Astrocyte of the spinal cord (primary cell): ENCODE results near the gene ABCD4.
A peak's percentile ranks its signal among the peaks of the same experiment; 100 is the strongest.

Experiments
- DNase-seq: peaks from one replicate; pipeline ENCODE4 v3.0.0; 2011; ENCODE audit warnings: low read depth, low spot score
- H3K4me3 ChIP-seq: 2 replicates; pipeline ENCODE4 v1.5.1; 2011; ENCODE audit warnings: low read depth, mild to moderate bottlenecking, low read length, moderate library complexity
- CTCF ChIP-seq: IDR thresholded peaks from 2 replicates; pipeline ENCODE4 v1.5.1; 2012; ENCODE audit warnings: low read depth, mild to moderate bottlenecking, low read length, inconsistent platforms
- in situ Hi-C: cut with HindIII; loops from 2 replicates; pipeline ENCODE4 v1.10.0; 2017; ENCODE audit warnings: low sequenced_read_pairs

The ABCD4 gene

DNA sequence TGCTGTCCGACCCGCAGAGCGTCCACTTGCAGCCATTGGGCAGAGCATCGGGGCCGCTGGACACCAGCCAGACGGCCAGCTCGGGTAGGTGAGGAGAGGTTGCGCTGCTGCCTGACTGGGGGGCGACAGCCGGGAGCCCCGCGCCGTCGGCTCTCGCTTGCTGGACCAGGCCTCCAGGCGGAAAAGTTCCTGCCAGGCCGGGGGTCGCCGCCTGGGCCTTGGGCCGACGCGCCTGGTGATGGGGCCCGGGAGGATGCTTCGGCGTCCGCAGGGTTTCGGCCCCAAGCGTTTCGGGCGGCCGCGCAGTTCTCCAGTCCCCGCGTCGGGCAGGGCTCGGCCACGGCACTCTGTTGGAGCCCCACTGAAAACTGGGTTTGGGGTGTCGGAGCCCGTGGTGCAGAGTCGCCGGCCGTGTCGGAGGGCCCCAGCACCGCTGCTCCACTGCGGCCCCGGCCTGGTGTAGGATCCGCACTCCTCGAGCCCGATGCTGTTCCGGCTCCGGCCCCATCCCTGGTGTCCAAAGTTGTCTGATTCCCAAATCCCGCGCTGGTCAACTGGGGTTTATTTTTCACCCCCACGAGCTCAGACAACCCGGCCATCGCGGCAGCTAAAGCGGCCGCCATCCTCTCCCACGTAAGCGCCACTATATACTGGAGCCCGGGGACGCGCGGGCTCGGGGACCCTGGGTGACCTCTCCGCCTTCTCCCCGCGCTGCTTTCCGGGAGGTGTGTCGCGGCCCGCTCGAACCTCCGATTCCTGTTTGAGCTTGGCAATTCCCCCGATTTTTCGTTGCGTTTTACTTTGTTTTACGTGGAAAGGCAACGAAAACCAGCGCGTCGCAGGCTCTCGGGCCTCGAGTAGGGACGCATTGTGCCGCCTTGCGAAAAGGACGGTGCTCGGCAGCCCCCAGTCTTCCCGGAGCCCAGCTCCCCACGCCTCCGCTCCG, 62.6 kb downstream of the ABCD4 start:
- H3K4me3 ChIP-seq, result no peak overlapping the region
- DNase-seq, result peak; percentile 9
- in situ Hi-C loops, result no loop called here
- TF ChIP-seq CTCF, result no peak

DNA sequence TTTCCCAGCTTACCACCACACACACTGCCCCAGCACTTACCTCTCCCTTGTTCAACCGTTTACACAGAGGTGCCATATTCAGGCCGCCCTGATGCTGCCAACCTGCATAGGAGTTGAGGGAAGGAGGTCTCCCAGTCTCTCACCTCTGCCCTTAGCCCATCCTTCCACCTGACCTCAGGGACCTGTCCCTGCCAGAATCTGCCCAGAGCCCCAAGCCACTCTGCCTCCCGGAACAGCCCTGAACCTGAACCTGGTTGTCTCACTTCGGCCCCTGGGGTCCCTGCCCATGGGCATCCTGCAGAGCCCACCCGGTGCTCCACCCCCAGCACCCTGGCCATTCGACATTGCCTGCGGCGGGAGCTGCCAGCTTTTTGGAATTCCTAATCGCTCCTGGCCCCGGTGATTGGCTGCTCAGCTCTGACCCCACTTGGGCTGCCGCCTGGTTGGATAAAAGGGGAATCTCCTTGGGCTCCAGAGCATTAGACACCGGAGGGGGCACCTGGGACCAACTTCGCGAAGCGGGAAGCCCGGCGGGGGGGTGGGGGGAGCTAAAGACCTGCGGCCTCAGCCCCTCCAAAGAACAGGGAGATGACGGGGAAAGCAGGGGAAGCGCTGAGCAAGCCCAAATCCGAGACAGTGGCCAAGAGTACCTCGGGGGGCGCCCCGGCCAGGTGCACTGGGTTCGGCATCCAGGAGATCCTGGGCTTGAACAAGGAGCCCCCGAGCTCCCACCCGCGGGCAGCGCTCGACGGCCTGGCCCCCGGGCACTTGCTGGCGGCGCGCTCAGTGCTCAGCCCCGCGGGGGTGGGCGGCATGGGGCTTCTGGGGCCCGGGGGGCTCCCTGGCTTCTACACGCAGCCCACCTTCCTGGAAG, 63.5 kb downstream of the ABCD4 start, which contains the start of gene VSX2:
Gene VSX2 (plus strand): TSS at position 476 of the 874 bp plus-strand sequence. CDS start 113 bp downstream, at position 589.
- no peak for TF ChIP-seq CTCF
- in situ Hi-C loops, result no loop called here
- DNase-seq, result no peak
- H3K4me3 ChIP-seq, result no peak within 1 kb of the TSS

DNA sequence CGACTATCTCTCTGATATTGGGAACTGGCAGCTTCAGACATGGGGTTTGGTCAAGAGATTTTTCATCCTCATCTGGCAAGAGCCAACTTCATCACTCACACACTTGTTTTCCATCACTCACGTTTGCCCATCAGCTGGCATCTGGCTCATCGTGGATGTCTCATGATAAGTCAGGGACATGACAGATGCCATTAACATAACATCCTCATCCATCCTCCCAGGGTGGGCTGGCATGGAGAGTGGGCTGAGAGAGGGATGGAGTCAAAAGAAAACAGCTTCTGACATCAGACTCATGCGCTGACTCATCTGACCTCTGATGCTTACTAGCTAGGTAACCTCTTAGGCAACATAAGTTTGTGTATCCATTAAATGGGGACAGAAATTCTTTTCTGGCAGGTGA, 65.3 kb downstream of the ABCD4 start:
- H3K4me3 ChIP-seq, result no peak overlapping the region
- in situ Hi-C loops, result no loop called here
- no peak for DNase-seq
- no peak for TF ChIP-seq CTCF
